NCI-H1417 treated with DMSO at 0.1 percent for 48 hours (cell line): Measurements from ENCODE around the gene GSN.

Experiments used
- DNase-seq: peaks from one replicate; lab custom pipeline; 2025; lab: John Stamatoyannopoulos, UW

GSN gene

DNA sequence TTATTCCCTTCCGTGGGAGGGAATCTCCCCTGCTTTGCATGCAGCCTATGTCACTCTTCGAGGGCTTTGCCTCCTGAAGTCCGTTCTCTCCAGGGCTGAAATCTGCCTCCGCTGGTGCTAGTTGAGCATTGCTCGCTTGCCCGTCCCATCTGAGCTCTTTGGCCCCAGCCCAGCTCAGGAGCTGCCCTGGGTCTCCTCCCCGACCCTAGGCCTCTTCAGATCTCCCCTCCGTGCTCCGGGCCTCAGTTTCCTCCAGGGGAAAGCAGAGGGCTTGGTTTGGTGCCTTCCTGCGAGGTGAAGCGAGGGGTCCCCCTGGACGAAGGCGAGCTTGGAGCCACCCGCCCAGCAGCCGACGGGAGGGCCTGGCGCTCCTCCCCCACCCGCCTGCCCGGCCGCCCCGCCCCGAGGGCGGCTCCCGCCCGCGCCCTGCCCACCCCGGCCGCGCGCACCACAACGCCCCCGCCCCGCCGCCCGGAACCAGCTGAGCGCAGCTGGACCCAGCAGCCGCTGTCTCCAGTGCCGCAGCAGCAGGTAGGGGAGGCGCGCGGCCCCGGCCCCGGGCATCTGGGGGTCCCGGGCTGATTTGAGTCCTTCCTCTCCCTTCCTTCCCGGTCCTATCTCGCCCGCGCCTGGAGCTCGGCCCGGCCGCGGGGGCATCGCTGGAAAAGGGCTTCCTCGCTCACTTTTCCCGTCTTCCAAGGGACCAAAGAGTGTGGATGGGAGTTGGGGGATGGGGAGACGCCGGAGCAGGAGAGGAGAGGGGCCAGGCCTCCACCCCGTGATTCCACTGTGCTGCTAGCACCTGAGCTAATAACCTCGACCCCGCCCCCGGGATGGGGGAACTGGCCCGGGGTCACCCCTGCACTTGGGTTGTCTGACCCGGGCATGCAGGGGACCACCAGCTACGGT, at the start of gene GSN:
Gene GSN (plus strand): TSS at position 474 of the 909 bp plus-strand sequence. CDS start 33,810 bp downstream, outside the sequence.
- DNase-seq, result no peak

DNA sequence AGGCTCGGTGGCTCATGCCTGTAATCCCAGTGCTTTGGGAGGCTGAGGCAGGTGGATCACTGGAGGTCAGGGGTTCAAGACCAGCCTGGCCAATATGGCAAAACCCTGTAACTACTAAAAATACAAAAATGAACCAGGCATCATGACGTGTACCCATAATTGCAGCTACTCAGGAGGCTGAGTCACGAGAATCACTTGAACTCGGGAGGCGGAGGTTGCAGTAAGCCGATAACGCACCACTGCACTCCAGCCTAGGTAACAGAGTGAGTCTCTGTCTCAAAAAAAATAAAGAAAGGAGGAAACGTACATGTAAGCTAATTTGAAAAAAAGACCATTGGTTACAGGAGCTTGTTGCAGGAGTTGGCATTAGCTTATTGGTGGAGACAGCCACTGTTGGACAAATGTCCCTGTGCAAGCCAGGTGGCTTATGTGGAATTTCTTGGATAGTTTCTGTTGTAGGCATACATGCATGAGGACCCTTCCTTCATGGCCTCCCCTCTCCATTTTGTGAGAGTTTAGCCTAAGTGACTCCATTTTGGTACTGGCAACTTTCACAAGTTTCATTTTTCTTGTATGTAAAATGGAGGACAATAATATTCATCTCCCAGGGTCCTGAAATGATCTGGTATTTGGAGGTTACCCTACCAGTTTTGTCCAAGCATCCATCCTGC, 49.5 kb upstream of the GSN start:
- DNase-seq, result no peak

DNA sequence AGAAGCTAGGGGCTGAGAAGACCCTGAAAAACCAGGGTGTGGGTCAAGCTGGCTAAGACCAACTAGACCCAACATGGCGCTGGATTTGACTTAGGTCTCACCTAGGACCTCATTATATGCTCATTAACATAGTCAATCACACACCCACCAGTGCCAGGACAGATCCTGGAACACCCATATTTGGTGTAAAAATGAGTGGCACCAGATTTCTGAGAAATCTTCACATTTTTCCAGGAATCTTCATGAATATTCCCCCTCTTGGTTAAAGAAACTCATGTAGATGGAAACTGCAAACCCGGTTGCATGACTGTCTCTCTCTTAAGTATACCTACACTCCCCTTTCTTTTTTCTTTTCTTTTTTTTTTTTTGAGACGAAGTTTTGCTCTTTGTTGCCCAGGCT, 48.4 kb upstream of the GSN start:
- DNase-seq, result no peak

DNA sequence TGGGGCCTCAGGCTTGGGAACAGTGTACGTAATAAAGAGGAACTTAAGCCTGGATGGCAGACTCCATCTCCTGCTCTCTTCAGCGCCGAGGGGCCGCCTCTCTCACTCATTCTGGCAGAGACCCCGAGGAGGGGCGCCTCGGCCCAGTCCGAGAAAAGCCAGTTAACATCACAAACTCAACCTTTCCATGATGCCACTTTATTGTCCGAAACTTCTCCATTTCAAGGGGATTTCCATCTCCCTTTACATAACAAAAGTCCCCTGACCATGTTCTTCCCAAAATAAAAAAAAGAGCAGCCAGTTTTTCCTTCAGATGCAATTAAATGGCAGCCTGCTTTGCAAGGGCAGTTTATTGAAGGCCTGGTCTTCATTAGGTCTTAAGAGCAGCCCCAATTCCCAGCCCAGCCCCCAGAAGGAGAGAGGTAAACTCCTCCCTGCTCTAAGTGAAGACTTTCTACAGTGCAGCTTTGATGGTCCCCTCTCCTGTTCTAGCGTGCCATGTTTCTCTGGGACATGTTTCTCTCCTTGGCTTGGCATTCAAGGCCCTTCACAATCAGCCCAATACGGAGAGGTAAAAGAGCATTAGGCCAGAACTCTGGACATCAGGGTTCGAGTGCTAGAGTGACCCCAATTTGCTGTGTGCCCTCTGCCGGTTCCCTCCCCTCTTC, 46.8 kb upstream of the GSN start:
- no peak for DNase-seq

DNA sequence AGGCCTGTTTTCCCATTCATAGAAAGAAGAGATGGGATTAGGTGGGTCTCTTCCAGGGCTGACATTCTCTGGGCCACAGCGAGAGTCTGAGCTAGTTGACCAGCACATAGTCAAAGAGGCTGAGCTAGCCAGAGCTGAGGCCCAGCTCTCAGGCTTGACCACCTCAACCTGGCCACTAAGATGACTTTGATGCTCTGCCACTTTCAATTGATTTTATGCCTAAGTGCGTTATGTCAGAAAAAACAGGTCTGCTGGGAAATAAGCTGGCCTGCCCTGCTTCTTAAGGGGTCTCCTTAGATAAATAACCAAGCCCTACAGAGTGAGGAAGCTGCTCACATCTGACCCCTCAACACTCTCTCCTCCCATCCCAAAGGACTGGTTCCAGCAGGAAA, 46.3 kb upstream of the GSN start:
- DNase-seq, result no peak

DNA sequence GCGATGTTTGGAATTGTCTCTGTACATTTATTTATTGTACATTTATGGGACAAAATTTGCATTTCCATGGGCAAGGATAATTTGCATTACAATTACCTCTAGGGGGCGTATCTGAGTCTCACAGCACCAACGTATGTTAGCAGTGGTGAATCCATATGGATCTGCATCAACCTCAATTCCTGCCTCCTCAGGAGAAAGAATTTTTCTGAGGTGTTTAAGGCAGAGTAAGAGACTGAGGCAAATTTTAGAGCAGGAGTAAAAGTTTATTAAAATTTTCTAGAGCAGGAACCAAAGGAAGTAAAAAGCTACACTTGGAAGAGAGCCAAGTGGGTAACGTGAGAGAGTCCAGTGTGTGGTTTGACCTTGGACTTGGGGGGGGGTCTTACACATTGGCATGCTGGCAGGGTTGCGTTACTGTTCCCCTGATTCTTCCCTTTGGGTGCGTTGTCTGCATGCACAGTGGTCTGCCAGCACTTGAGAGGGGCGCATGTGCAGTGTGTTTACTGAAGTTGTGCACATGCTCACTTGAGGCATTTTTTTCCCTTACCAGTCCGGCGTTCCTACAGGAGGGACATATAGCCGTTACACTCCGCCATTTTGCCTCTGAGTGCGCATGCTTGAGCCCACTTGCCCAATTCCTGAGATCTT, 45.3 kb upstream of the GSN start:
- DNase-seq, result no peak

DNA sequence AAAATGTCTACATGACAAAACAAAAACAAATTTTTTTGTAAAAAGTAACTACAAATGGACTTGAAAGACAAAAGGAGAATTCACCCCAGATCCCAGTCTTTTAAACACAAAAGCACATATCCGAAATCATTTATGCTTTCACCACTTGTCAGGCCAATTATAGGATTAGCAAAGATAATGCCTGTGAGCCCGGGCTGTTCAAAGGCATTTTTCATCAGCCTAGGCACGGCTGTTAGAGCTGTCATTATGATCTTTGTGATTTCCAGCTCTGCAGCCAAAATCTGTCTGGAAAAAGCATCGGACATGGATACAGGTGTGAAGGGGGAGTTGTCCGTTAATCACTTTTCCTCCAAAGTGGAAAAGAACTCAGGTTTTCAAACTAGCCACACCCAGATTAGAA, 42.7 kb upstream of the GSN start:
- DNase-seq, result no peak

DNA sequence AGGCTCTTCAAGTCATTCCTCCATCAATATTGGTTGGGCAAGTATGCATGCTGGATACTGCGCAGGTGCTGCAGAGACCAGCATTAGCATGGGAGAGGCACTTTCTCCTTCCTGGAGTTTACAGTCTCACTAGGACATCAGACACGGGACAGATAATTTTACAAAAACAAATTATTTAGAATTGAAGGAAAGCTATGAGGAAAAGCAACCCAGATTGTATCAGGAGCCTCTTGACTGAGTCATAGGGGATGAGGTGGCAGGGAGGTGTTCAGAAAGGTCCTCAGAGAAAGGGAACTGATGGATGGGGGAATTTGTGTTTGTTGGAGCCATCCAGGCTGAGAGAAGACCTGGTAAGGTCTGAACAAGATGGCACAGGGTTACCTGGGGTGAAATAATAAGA, 41.8 kb upstream of the GSN start:
- DNase-seq, result no peak

DNA sequence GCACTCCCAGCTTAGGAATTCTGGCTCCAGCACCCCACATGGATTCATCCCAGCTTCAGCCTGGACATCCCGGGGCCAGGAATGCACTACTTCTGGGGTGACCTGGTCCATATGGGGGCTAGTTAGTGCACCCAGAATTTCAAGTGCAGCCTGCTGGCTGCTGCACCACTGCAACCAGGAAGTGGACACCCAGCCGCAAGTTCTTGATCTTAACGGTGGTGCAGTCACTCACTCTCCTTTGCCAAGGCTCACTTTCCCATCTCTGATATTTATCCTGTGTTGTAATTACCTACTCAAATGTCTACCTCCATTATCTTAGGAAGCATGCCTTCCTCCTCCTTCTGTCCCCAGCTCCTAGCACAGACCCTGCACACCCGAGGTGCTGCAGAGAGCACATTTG, 40.1 kb upstream of the GSN start:
- no peak for DNase-seq

DNA sequence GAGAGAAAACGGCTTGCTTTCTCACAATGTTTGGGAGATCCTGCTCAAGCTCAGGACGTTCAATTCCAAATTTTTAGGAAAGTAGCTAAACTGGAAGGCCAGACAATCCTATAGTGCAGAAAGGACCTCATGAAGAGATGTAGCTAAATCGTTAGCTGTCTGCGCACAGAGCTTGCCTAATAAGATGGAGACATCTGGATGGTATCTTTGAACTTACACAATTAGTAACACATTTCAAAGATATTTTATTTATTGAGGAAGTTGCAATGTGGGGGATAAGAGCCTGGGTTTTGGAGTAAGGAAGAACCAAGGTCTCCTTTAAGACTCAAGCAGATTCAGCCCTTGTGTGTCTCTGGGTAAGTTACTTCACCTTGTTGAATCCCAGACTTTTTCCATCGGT, 37.7 kb upstream of the GSN start:
- no peak for DNase-seq

DNA sequence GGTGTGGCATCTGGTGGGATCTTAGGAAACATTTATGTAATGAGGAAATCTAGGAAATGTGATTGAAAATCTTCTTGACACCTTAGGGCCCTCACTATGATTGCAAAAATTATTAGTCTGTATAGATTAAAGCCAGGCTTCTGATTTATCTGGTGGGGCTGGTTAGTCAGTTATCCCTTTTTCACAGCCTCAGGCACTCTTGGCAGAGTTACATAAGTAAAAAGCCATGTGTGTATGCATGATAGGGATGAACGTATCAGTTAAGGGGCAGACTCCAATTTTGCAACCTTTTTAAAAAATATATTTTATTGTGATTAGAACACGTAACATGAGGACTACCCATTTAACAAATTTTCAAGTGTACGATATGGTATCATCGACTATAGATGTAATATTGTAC, 35.7 kb upstream of the GSN start:
- no peak for DNase-seq

DNA sequence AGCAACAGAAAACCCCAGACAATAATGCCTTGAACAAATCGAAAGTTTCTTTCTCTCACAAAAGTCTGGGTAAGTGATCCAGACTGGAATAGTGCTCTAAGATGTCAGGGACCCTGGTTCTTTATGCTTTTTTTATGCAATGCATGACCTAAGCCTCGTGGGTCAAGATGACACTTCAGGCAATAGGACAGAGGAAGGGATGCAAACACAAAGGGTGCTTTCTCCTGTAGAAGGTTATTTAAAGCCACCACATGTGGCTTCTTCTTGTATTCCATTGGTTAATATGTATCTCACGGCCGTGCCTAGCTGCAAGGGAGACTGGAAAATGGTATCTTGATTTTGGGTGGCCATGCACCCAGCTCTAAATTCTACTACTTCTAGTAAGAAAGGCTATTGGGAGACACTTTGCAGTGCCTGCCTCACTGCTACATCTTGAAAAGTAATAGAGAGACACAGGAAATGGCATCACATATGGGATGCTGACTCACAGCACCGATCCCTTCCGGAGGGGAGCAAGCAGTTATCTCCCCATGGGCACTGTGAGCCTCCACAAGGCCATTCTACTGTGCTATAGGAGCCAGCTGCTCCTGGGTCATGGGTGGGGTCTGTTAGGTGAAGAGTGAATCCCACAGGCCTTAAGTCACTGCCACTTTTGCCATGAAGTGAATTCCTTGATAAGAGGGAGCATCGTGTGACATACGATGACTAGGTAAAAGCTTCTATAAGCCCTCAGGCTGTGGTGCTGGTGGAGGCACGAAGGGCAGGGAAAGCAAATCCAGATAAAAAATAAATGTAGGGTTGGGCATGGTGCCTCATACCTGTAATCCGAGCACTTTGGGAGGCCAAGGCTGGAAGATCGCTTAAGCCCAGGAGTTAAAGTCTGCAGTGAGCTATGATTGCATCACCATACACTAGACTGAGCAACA, 33.8 kb upstream of the GSN start:
- no peak for DNase-seq

DNA sequence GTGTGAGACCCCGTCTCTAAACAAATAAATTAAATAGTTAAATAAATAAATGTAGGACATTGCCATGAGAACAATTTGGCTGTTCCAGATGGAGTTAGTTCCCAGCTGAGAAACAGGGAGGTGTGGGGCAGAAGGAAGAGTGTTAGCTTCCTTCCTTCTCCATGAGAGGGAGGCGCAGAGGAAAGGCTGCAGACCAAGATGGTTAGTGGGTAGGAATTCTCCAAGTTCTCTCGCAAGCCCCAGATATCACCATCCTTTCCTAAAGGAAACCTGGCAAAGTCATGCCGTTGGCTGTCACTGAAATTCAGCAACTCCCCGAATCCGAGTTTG, 33.2 kb upstream of the GSN start:
- no peak for DNase-seq

DNA sequence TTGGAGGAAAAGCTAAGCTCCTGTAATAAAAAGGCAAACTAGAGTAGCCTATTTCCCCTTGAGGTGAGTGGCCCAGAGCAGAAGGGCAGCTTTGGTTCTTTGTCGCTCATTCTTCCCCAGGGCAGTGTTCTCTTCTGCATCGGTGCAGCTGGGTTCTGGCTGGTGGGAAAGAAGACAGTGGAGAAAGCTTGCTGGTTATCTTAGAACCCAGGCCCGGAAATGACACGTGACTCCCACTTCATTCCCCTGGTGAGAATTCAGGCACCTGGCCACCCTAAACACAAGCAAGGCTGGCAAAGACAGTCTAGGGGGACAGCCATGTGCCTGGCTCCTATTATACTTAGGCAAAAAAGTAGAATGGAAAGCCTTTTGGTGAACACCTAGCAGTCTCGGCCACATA, 32.5 kb upstream of the GSN start:
- DNase-seq, result no peak

DNA sequence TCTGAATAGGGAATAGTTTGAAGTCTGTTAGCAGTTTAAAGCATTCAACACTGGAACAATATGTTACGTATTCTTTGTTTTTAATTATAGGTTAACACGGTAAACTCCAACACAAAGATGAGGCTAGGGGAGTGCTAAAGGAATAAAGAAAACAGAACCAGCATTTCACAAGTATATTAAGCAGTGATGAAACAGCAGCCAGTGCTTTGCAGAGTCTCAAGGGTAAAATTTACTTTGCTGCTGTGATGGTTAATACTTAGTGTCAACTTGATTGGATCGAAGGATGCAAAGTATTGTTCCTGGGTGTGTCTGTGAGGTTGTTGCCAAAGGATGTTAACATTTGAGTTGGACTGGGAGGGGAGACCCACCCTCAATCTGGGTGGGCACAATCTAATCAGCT, 30.0 kb upstream of the GSN start:
- DNase-seq, result no peak

DNA sequence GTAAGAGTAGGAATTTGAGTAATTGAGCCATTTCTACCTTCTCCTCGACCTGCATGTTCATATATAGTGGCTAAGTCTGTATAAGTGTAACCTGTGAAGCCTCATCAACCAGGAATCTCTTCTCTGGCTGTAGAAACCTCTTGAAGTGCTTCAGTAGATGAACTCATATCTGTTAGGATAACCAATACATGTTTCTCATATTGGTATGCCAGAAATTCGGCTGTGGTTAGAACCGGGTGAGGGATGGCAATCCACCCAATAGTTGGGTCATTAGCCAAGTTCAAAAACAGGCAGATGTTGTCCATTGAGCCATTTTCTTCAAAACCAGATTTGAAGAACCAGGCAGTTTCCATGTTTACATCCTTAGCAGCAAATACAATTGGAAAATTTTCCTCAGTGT, 28.9 kb upstream of the GSN start:
- DNase-seq, result no peak

DNA sequence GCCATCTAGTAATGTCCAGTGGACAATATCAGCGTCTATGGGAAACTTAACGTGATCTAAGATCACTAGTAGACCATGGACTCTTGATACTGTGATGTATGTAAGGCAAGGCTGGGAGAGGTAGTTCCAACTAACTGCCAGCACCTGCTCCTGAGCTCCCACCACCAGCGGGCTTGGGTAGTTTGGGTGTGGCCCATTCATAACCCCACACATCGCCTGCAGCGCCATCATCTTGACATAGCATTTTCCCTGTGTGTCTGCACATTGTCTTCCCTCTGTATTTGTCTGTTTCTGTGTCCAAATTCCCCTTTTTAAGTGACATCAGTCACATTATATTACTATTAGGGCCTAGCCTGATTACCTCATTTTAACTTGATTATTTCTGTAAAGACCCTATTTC, 28.1 kb upstream of the GSN start:
- DNase-seq, result no peak

DNA sequence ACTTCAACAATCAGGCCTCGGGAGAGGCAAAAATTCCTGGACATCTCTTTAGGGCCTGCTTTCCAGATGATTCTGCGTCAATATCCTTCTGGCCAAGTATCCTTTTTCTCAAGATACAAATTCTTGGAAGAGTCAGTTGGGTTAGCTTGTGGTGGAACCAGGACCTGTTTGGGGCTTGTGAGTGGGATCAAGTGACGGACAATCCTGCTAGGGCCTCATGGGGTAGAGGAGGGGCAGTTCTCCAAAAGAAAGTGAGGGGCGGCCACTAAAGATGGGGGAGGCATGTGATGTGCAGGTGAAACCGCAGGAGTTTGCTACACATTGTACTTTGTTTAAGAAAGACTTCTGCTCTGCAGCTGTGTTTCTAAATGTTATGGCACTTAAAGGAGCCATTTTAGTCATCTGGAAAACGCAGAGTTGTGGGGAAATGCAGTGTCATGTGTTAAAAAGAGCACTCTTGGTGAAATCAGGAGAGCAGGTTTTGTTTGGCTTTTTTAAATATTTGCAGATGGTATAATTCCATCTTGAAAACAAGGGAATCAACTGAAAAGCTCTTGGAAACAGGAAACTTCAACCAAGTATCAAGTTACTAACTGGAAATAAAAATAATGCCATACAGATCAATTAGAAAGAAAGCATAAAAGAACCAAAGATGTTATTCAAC, 27.4 kb upstream of the GSN start:
- DNase-seq, result no peak

DNA sequence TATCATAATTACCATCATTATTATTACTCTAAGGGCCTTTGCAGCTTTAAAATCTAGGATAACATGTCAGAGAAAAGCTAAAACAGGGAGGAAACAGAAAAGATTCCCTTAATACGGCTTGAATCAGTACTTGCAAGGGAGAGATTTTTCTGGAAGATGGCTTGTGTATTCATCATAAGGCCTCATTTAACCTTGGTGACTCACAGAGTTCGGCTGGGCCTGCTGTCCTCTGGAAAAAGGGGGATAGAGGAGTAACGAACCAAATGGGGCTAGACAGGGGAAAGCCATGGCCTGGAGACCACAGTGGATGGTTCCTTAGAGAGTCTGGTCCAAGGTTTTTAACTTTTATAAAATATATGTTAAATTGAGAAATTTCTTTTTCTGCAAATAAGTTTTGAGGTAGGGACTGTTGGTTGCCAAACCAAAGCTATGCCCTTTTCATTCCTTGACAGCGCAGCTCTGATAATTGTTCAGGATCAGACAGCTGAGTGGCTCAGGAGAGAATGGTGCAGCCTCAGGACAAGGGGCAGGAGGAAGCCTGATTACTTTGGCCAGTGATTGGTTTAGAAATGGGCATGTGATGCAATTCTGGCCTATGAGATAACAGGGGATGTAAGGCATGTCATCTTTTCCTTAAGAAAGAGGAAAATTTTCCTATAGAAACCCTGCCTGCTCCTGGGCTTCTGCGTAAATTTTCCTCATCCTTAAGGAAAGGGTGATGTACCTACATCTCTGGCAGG, 25.6 kb upstream of the GSN start:
- DNase-seq, result no peak

DNA sequence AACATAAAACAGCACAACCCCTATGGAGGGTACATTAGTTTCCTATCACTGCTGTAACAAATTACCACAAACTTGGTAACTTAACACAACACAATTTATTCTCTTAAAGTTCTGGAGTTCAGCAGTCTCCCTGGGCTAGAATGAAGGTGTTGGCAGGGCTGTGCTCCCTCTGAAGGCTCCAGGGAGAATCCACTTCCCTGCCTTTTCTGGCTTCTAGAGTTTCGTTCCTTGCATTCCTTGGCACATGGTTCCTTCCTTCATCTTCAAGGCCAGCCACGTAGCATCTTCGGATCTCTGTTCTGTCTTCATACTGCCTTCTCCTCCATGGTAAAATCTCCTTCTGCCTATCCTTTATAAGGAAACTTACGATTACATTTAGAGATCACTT, 25.0 kb upstream of the GSN start:
- no peak for DNase-seq
